NCI-H2107 (cell line): ENCODE data around the gene SSBP4.
A peak's percentile ranks its signal among the peaks of the same experiment; 100 is the strongest.
"Not testable (repeated sequence)": the region's sequence is repeated elsewhere in the genome, so short reads cannot be mapped to it uniquely, and the experiment has no call there.

Source experiments
- DNase-seq: peaks from one replicate; lab custom pipeline; 2025; lab: John Stamatoyannopoulos, UW

SSBP4 gene

DNA sequence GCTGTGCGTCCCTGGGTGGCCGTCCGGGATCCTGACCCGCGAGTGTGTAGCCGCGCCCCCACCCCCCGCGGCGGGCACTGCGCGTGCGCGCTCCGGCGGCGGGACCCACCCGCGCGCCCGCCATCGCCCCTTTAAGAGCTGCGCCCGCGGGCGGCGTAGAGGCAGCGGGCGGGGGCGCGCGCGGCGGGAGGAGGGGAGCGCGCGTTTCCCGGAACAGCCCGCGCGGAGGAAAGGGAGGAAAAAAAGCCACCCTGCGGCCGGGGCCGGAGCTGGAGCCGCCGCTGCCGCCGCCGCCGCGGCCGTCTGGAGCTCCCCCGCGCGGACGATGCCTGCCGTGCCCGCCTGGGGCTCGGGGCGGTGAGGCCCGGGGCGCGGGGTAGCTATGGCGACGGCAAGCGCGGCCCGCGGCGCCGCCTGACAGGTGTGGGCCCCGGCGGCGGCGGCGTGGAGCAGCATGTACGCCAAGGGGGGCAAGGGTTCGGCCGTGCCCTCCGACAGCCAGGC is at the start of gene SSBP4:
TSS of gene SSBP4 (plus strand) at position 204 of the 504 bp plus-strand sequence. CDS start at position 455, 251 bp downstream.
- DNase-seq = peak; percentile 67

DNA sequence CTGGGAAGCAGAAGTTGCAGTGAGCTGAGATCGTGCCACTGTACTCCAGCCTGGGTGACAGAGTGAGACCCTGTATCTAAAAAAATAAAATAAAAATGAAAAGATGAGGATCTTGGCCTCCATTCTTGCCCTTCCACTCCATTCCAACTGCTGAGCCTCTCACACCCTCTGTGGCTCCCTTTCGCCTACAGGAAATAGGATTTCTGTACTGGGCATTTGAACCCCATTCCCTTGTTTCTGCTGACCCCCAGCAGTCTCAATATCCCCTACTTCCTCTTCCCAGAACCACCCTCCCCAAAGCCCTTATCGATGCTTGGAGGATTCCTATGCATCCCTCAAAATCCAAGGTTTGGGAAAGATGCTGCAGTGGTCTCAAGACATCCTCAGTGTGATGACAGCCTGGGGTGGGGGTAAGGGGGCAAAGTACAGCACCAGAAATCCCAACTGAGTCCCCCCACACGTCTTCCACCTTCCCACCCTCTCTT is 45.7 kb upstream of the SSBP4 start:
- DNase-seq = no peak

DNA sequence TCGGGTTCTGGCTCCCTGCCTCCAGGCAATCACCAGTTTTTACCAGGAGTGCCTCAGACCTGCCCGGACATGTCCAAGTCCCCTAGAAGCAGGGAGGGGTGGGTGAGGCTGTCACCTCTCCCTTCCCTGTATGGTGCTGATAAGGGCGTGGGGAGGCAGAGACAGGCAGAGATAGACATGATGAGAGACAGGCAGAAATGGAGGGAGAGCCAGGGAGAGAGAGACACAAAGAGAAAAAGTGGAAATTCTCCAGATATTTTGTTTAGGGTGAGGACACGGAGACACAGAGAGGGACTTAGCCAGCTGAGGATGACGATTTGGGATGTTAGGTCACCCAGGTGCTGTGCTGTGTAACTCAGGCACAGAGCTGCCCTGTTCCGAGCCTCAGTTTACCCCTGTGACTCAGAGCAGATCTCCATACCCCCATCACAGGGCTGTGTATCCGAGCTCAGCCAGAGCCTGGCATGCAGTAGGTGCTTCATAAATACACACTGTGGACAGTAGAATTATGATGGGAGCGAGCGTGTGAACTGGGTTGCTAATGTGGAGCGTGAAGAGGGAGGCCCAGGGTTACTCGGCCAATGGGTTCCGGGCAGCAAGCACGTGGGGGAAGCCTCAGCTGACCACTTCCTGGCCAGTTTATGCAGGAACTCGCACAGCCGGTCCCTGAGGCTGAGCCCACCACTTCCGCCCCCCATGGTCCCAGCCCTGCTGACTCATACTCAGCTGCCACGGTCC is 45.1 kb upstream of the SSBP4 start:
- DNase-seq = no peak

DNA sequence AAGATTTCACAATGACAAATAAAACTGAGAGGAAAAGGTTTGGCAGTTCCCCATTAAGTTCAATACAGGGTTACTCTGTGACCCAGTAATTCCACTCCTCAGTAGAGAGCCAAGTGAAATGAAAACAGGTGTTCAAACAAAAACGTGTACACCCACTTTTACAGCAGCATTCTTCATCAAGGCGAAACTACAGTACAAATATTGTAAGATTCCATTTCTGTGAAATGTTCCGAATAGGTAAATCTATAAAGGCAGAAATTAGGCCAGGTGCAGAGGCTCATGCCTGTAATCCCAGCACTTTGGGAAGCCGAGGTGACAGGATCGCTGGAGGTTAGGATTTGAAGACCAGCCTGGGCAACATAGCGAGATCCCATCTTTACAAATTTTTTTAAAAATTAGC is 42.2 kb upstream of the SSBP4 start:
- DNase-seq = no peak

DNA sequence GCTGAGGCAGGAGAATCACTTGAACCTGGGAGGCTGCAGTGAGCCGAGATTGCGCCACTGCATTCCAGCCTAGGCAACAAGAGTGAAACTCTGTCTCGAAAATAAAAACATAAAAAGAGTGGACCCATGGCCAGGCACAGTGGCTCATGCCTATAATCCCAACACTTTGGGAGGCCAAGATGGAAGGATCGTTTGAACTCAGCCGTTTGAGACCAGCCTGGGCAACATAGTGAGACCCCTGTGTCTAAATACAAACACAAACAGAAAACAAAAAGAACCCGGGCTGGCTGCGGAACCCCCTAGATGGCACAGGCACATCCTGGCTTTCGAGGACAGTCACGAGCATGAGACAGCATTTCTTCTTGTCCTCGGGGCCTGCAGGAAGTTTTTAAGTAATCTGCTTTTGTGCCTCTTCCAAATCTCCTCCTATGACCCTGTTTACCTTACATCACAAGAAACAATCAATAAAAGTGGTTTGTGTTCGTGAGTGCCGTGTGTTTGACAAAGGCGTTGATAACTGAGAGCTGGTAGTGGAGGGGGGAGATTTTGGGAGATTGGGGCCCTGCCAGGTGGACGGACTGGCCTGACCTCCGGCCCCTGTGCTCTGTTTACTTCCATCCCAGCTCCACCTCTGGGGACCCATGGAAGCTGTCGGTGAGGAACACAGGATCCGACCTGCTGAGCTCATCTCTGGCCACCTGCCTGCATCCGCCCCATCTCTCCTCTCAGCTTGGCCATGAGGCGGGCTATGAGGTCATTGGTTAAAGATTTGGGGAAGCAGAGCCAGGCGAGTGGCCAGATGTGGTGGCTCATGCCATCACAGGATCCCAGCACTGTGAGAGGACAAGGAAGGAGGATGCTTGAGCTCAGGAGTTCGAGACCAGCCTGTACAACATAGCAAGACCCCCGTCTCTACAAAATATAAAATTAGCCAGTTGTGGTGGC is 39.1 kb upstream of the SSBP4 start:
- peak; percentile 16 for DNase-seq

DNA sequence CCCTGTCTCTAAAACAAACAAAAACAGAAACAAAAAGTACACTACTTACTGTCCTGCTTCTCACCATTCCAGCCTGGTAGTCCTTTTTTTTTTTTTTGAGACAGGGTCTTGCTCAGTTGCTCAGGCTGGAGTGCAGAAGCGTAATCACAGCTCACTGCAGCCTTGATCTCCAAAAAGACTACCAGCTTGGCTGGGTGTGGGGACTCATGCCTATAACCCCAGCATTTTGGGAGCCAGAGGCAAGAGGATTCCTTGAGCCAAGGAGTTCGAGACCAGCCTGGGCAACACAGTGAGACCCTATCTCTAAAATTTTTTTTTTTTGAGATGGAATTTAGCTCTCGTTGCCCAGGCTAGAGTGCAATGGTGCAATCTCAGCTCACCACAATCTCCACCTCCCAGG is 38.4 kb upstream of the SSBP4 start:
- DNase-seq = no peak

DNA sequence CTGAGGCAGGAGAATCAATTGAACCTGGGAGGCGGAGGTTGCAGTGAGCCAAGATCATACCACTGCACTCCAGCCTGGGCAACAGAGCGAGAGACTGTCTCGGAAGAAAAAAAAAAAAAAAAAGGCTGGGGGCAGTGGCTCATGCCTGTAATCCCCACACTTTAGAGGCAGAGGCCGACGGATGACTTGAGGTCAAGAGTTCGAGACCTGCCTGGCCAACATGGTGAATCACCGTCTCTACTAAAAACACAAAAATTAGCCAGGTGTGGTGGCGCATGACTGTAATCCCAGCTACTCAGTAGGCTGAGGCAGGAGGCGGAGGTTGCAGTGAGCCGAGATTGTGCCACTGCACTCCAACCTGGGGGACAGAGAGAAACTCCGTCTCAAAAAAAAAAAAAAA is 35.6 kb upstream of the SSBP4 start:
- DNase-seq = not testable (repeated sequence)

DNA sequence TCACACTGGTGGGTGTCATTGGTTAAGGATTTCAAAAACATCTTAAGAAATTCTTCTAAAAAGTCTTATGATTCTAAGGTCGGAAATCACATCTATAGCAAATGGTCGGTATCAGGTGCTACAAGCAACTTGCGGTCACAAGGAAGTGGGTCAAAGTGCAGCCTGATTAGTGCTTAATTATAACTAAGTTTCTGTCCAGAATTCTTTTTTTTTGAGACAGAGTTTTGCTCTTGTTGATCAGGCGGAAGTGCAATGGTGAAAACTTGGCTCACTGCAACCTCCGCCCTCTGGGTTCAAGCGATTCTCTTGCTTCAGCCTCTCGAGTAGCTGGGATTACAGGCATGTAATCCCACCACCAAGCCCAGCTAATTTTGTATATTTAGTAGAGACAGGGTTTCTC is 34.4 kb upstream of the SSBP4 start:
- DNase-seq = no peak

DNA sequence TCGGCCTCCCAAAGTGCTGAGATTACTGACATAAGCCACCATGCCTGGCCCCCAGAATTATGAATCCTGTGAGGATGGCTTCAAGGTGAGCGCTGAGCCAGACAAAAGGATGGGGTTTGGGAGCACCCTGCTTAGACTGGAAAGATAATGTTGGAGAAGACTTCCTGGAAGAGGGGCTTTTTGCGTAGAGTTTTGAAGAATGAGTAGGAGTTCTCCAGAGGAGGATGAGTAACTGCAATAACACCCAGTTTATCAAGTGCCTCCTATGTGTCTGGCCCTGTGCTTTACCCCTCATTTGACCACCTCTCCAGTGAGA is 33.9 kb upstream of the SSBP4 start:
- no peak for DNase-seq

DNA sequence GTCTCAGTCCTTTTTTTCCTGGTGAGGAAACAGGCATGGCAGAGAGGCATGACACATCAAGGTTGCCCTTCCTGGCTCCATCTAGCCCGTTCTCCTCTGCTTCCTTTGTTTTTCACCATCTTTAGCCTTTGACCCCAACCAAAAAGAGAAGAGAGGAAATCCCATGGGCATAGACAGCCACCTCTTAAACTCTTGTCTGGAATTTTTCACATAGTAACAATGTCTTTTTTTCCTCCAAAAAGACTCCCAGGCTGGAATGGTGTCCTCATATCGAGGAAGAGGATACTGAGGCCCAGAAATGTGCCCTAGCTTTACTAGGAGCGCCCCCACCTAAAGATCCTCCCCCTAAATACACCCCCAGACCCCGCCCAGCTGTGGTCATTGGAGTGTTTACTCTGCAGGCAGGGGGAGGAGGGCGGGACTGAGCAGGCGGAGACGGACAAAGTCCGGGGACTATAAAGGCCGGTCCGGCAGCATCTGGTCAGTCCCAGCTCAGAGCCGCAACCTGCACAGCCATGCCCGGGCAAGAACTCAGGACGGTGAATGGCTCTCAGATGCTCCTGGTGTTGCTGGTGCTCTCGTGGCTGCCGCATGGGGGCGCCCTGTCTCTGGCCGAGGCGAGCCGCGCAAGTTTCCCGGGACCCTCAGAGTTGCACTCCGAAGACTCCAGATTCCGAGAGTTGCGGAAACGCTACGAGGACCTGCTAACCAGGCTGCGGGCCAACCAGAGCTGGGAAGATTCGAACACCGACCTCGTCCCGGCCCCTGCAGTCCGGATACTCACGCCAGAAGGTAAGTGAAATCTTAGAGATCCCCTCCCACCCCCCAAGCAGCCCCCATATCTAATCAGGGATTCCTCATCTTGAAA is 33.3 kb upstream of the SSBP4 start, which contains the start of gene GDF15:
TSS of gene GDF15 (plus strand) at position 484 of the 868 bp plus-strand sequence. CDS start at position 516, 32 bp downstream.
- no peak for DNase-seq

DNA sequence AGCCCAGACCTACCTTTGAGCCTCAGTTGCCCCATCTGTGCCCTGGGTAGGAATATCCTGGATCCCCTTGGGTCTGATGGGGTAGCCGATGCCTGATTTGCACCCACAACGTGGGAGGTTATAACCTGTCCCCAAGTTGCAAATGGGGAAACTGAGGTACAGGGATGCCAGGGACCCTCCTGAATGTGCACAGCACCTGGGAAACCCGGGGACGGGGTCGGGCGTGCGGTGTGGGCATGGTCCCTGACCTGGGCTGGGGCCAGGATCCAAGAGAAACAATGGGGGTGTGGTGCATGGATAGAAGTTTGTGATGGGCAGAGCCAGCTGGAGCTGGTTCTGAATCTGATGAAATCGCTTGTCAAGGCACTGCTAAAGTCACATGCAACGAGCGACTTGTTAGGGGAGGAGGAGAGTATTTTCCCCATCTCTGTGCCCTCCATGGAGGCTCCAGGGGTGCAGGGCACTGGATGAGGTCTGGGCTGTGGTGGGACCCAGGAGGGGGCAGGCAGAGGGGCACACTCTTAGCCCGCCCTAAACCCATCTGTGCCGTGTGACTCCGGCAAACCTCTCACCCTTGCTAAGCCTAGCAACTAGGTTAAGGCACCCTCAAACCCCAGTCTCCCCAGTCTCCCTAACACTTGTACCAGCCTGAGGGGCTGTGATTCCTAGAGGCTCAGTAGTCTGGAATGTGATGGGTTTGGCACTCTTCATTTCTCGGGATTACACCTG is 32.5 kb upstream of the SSBP4 start:
- DNase-seq = peak; percentile 20

DNA sequence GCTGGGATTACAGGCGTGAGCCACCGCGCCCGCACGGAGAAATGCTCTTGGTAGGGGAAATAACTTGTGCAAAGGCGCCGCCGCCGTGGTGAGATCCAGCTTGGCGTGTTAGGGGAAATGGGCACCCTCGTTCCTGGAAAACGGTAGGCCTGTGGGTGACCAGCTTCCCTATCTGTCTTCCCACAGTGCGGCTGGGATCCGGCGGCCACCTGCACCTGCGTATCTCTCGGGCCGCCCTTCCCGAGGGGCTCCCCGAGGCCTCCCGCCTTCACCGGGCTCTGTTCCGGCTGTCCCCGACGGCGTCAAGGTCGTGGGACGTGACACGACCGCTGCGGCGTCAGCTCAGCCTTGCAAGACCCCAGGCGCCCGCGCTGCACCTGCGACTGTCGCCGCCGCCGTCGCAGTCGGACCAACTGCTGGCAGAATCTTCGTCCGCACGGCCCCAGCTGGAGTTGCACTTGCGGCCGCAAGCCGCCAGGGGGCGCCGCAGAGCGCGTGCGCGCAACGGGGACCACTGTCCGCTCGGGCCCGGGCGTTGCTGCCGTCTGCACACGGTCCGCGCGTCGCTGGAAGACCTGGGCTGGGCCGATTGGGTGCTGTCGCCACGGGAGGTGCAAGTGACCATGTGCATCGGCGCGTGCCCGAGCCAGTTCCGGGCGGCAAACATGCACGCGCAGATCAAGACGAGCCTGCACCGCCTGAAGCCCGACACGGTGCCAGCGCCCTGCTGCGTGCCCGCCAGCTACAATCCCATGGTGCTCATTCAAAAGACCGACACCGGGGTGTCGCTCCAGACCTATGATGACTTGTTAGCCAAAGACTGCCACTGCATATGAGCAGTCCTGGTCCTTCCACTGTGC is 30.9 kb upstream of the SSBP4 start:
- DNase-seq = peak; percentile 76

DNA sequence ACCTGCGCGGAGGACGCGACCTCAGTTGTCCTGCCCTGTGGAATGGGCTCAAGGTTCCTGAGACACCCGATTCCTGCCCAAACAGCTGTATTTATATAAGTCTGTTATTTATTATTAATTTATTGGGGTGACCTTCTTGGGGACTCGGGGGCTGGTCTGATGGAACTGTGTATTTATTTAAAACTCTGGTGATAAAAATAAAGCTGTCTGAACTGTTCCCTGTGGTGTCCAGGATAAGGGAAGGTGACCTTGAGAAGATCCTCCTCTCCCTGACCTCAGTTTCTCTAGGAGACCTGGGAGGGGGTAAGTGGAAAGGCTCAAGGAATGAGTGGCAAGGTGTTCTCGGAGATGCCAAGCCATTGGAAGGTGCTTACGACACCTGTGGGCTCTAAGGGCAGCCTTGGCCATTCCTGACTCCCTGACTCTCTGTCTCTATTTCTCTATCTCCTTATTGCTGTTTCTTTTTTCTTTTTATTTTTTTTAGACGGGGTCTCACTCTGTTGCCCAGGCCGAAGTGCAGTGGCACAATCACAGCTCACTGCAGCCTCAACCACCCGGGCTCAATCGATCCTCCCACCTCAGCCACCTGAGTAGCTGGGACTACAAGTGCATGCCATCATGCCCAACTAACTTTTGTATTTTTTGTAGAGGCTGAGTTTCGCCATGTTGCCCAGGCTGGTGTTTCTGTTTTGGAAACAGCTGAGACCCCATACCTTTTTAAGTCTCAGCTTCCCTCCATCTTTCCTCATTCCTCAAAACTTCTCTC is 30.1 kb upstream of the SSBP4 start:
- no peak for DNase-seq

DNA sequence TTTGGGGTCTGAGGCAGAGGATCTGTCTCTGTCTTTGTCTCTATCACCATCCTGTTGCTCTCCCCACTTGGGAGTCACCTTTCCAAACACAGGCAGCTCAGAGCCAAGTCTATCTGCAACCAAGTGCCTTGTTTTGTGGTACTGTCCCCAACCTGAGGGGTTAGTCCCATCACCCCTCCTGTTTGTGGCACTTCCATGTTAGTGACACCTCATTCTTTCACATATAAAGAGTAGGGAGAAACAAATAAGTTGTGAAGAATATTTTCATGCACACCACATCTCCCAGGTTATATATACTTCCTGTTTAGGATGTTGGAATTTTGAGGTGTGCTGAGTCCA is 29.5 kb upstream of the SSBP4 start:
- no peak for DNase-seq

DNA sequence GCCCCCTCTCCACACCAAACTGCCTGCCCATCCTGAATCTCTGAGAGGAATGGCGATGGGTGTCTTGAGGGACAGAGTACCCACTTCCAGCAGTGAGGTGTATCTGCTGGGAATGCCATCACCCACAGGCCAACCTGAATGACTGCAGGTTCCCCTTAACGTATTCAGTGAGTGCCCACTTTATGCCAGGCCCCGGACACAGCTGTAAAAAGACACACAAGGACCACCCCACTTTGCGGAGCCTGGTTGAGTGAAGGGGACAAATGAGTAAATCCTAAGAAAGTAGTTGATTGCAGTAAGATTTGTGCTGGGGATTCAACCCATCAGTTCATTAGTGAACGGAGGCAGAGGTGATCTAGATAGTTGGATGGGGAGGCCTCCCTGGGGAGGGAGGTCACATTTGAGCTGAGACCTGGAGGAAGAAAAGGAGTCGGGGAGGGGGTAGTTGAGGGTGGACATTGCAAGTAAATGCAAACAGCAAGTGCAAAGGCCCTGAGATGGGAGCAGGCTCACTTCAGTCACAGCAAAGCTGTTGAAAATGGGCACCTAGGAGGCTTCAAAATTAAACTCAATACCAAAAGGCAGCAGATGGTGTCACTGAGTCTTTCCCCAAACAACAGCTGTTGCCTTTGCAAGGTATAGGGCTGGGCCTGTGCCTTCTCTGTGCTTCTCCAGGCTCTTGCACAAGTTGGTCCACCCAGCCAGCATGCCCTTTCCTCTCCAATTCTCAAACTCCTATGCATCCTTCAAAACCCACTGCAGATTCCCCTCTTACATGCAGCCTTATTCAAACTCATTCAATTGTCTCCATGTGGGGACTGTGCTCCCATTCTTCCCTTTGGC is 28.9 kb upstream of the SSBP4 start:
- no peak for DNase-seq

DNA sequence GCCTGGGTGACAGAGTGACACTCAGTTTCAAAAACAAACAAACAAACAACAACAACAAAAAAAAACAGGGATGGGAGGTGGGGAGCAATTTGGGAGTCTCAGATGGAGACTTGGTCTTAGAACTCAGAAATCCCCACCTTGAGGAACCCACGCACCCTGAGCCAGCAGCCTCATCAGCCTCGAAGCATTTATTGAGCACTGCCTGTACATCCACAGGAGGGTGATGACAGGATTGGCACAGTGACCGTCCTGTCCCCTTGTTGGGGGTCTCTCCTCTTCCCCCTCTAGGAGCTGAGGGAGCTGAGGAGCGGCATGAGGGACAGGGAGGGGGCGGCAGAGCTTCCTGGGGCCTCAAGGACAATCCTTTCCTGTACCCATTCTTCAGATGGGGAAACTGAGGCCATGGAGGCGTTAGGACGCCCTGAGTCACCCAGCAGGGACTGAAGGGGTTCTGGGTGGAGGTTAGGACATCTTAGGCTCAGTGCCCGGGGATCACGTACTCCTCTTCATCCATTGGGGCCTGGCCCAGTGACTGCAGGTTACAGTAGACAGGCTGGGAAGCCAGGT is 27.6 kb upstream of the SSBP4 start:
- DNase-seq = no peak

DNA sequence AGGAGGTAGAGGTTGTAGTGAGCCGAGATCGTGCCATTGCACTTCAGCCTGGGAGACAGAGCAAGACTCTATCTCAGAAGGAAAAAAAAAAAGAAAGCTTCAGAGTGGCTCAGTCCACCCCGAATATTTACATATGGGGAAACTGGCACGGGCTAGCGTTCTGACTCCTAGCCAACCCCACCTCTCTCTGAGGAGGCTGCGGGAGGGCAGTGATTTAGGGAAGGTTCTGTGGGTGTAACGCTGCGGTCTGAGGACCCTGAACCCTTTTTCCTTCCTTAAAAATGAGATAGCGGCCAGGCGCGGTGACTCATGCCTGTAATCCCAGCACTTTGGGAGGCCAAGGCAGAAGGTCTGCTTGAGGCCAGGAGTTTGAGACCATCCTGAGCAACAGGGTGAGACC is 26.8 kb upstream of the SSBP4 start:
- DNase-seq = no peak

DNA sequence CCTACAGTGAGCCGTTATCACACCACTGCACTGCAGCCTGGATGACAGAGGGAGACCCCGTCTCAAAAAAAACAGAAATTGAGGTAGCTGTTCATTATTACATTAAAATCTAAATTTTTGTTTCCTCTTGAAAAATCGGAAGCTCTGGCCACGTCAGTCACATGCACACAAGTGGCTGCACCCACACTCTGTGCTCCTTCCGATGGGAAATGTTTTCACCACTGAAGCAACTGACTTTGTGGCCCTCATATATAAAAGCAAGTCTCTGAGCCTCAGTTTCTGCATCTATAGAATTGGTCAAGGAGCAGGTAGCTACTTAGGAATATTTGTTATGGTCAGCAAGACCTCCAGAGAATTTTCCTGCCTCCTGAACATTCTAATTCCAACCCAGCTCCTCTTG is 26.3 kb upstream of the SSBP4 start:
- no peak for DNase-seq
